Head of caudate nucleus (tissue), 42 donors: ENCODE measurements around the gene SLC7A6.

Experiments used
- DNase-seq, 42 donors: peaks; one replicate each; pipeline versions ENCODE4 v3.0.0 to v3.0.0-alpha.2; 2020 to 2021; ENCODE audit warnings: mixed read lengths in 7 of 42
- intact Hi-C: fragments of 100-400 bp; cut with DNase I; formaldehyde crosslinking; loops from one replicate; pipeline ENCODE4 v1.15.0; 2022

The SLC7A6 gene

DNA sequence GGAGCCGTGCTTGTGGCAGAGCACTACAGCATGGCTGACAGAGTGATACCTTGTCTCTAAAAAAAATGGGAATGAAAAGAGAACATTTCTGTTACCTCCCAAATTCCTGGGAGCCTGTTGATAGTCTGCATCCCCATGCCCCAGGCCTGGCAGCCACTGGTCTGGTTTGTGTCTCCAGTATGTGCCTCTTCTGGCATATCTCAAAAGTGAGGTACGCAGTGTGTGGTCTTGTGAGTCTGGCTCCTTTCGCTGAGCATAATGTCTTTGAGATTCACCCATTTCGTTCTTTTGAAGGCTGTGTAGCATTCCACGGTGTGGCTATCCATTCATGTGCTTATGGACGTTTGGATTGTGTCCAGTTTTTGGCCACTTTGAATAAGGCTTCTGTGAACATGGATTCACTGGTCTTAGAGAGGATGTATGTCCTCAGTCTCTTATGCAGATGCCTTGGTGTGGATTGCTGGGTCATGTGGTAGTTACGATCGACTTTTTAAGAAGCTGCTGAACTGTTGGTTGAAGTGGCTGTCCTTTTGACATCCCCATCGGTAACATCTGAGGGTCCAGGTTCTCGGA, 85.6 kb downstream of the SLC7A6 start:
- DNase-seq, result no peak
- intact Hi-C loops, result no loop called here

DNA sequence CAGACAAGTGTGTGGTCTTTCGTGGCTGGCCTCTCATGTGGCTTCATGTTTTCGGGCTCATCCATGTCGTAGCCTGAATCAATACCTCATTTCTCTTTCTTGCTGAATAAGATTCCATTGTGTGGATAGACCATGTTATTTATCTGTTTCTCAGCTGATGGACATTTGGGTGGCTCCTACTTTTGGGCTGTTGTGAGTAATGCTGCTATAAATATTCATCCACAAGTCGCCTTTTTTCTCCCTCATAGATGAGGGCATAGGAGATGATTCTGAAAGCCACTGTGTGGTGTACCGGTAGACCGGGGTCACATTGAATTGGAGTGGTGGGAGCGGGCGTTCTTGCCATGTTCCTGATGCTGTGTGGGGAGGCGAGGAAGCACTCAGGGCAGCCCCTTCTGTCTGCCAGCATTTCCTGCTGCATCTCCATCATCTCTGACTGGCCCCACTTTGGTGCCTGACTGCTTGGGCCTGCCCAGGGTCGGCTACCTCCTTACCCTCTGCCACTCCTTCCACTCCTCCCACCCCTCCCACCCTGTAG, 86.6 kb downstream of the SLC7A6 start:
- intact Hi-C loops, result no loop called here
- DNase-seq, result no peak
